ENCODE results near the gene KCNAB1. TPM values are rescaled to one million over a fixed set of nuclear protein-coding genes. Genes with fewer than 3 reads are reported as not detected.
"Not testable (repeated sequence)": the region's sequence is repeated elsewhere in the genome, so short reads cannot be mapped to it uniquely, and the experiment has no call there.

The KCNAB1 gene
- total RNA-seq, 1 experiment from 2014 or later = 1.0 TPM

DNA sequence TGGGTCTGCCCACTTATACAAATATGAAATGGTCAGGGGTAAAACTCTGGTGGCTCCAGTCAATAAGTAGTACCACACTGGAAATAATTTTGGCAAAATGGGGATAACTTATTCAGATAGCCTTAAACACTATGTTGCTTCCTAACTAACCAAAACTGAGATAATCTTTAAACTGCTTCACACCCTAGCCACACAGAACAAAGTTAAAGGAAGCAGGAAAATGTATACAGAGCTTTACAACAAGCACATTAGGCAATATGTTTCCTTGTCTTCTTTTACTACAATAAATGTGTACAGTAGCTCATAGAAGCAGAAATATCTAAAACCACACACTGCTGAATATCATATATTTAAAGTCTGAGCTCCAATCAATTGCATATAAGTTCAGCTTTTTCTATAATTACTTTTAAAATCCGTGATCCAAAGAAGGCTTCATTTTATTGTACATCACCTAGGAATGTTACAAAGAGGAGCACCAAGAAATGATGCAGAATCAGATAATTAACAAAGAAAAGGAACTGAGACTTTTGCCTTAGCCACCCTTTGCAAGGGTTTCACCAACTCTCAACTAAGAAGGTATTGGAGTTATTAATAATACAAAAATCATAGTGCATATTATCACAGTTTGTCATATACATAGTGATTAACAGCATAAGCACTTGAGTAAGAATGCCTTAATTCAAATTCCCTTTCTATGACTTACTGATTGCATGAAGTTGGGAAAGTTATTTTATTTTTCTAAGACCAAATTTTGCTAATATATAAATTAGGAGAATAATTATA lies 443.7 kb downstream of the KCNAB1 start:
- ATAC-seq (no peak), DNase-seq (ENCODE audit: low spot score) (no peak)
- peaks cover 13% of the 10 kb centered on the region for H3K9me3 Mint-ChIP-seq
- no peaks in the 10 kb centered on the region for H3K27me3 Mint-ChIP-seq (ENCODE audit: low read depth)
- CTCF ChIA-PET = no interaction called here
- POLR2A ChIA-PET = no interaction called here
- H3K4me1 Mint-ChIP-seq = 0 out of 2 replicates have a peak, but pooled peaks cover 3% of the 10 kb centered on the region
- no peaks in the 10 kb centered on the region for H3K36me3 Mint-ChIP-seq
- TF ChIP-seq ZNF138 (CRISPR knock-in tag; conservative IDR thresholded peaks at IDR 0.05) = no peak
- no peak for TF ChIP-seq TP53 (CRISPR knock-in tag; IDR thresholded peaks at IDR 0.05)
- TF ChIP-seq JUN (CRISPR knock-in tag; IDR thresholded peaks at IDR 0.05) = no peak
- no peak for TF ChIP-seq EMX1 (CRISPR knock-in tag; IDR thresholded peaks at IDR 0.05)
- no peak for TF ChIP-seq KAT7 (CRISPR knock-in tag; IDR thresholded peaks at IDR 0.05; ENCODE audit: borderline replicate concordance)
- TF ChIP-seq NR1H2 (CRISPR knock-in tag; IDR thresholded peaks at IDR 0.05) = no peak
- TF ChIP-seq, protein P1, sequence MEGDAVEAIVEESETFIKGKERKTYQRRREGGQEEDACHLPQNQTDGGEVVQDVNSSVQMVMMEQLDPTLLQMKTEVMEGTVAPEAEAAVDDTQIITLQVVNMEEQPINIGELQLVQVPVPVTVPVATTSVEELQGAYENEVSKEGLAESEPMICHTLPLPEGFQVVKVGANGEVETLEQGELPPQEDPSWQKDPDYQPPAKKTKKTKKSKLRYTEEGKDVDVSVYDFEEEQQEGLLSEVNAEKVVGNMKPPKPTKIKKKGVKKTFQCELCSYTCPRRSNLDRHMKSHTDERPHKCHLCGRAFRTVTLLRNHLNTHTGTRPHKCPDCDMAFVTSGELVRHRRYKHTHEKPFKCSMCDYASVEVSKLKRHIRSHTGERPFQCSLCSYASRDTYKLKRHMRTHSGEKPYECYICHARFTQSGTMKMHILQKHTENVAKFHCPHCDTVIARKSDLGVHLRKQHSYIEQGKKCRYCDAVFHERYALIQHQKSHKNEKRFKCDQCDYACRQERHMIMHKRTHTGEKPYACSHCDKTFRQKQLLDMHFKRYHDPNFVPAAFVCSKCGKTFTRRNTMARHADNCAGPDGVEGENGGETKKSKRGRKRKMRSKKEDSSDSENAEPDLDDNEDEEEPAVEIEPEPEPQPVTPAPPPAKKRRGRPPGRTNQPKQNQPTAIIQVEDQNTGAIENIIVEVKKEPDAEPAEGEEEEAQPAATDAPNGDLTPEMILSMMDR (IDR thresholded peaks at IDR 0.05) = no peak
- TF ChIP-seq MAX (CRISPR knock-in tag; IDR thresholded peaks at IDR 0.05) = no peak
- TF ChIP-seq ZNF416 (CRISPR knock-in tag; IDR thresholded peaks at IDR 0.05) = no peak
- no peak for TF ChIP-seq ZNF396 (CRISPR knock-in tag; IDR thresholded peaks at IDR 0.05; ENCODE audit: borderline replicate concordance)
- TF ChIP-seq IRF1 (CRISPR knock-in tag; IDR thresholded peaks at IDR 0.05) = no peak
- TF ChIP-seq ZNF671 (CRISPR knock-in tag; IDR thresholded peaks at IDR 0.05) = no peak
- no peak for TF ChIP-seq SMAD3 (CRISPR knock-in tag; IDR thresholded peaks at IDR 0.05; ENCODE audit: borderline replicate concordance)
- TF ChIP-seq NR2C2 (CRISPR knock-in tag; IDR thresholded peaks at IDR 0.05) = no peak
- H3K4me3 Mint-ChIP-seq = no peak overlapping the region
- no peak overlapping the region for H3K27ac Mint-ChIP-seq

DNA sequence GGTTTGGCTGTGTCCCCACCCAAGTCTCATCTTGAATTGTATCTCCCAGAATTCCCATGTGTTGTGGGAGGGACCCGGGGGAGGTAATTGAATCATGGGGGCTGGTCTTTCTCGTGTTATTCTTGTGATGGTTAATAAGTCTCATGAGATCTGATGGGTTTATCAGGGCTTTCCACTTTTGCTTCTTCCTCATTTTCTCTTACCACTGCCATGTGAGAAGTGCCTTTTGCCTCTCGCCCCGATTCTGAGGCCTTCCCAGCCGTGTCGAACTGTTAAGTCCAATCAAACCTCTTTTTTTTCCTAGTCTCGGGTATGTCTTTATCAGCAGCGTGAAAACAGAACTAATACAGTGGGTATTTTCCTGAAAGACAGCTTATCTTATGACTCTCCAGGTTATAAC lies 448.6 kb downstream of the KCNAB1 start:
- peaks cover 13% of the 10 kb centered on the region for H3K9me3 Mint-ChIP-seq
- CTCF ChIA-PET; DNase-seq (ENCODE audit: low spot score); H3K36me3 Mint-ChIP-seq; H3K4me1 Mint-ChIP-seq; H3K27me3 Mint-ChIP-seq (ENCODE audit: low read depth); POLR2A ChIA-PET; H3K27ac Mint-ChIP-seq; H3K4me3 Mint-ChIP-seq; ATAC-seq: not testable (repeated sequence)

- DNase-seq (ENCODE audit: low spot score); POLR2A ChIA-PET; H3K4me1 Mint-ChIP-seq; H3K4me3 Mint-ChIP-seq; H3K27ac Mint-ChIP-seq; H3K27me3 Mint-ChIP-seq (ENCODE audit: low read depth); H3K36me3 Mint-ChIP-seq; ATAC-seq; CTCF ChIA-PET: not testable (repeated sequence)
- peaks cover 13% of the 10 kb centered on the region for H3K9me3 Mint-ChIP-seq
Observed at GRCh38 chr3:156569881-156570280, 449.5 kb downstream of the KCNAB1 start.

GRCh38 chr3:156575641-156576040 lies 455.3 kb downstream of the KCNAB1 start:
- no peak for ATAC-seq

More at GRCh38 chr3:156575641-156576040, 455.3 kb downstream of the KCNAB1 start:
- no peak overlapping the region for H3K4me3 Mint-ChIP-seq
- ChIA-PET POLR2A (no interaction called here), CTCF (no interaction called here)
- H3K36me3 Mint-ChIP-seq = no peaks in the 10 kb centered on the region
- no peaks in the 10 kb centered on the region for H3K9me3 Mint-ChIP-seq
- no peak for DNase-seq (ENCODE audit: low spot score)
- no peaks in the 10 kb centered on the region for H3K27me3 Mint-ChIP-seq (ENCODE audit: low read depth)
- no peak overlapping the region for H3K27ac Mint-ChIP-seq
- TF ChIP-seq FOXP4 (CRISPR knock-in tag; IDR thresholded peaks at IDR 0.05) (no peak), NR1H2 (CRISPR knock-in tag; IDR thresholded peaks at IDR 0.05) (no peak), ZNF423 (CRISPR knock-in tag; IDR thresholded peaks at IDR 0.05) (no peak), FOXK1 (CRISPR knock-in tag; IDR thresholded peaks at IDR 0.05) (no peak)
- TF ChIP-seq, protein P2, sequence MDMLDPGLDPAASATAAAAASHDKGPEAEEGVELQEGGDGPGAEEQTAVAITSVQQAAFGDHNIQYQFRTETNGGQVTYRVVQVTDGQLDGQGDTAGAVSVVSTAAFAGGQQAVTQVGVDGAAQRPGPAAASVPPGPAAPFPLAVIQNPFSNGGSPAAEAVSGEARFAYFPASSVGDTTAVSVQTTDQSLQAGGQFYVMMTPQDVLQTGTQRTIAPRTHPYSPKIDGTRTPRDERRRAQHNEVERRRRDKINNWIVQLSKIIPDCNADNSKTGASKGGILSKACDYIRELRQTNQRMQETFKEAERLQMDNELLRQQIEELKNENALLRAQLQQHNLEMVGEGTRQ (CRISPR knock-in tag; IDR thresholded peaks at IDR 0.05) = no peak
- TF ChIP-seq, protein P3, sequence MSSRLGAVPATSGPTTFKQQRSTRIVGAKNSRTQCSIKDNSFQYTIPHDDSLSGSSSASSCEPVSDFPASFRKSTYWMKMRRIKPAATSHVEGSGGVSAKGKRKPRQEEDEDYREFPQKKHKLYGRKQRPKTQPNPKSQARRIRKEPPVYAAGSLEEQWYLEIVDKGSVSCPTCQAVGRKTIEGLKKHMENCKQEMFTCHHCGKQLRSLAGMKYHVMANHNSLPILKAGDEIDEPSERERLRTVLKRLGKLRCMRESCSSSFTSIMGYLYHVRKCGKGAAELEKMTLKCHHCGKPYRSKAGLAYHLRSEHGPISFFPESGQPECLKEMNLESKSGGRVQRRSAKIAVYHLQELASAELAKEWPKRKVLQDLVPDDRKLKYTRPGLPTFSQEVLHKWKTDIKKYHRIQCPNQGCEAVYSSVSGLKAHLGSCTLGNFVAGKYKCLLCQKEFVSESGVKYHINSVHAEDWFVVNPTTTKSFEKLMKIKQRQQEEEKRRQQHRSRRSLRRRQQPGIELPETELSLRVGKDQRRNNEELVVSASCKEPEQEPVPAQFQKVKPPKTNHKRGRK (CRISPR knock-in tag; IDR thresholded peaks at IDR 0.05; ENCODE audit: borderline replicate concordance) = no peak
- H3K4me1 Mint-ChIP-seq = peaks cover 11% of the 10 kb centered on the region

Data from WTC11 (cell line).